DOHH2 (cell line): ENCODE data around the gene SFTPB.

Source experiments
- H3F3A ChIP-seq: fragments of 200-600 bp; sonication (generic), shearing (Covaris generic); 2 replicates; pipeline ENCODE4 v1.6.0; 2016; ENCODE audit warnings: antibody characterized with exemption, mild to moderate bottlenecking; ENCODE audit not compliant: control insufficient read depth, insufficient read depth
- H3K27ac ChIP-seq: fragments of 200-600 bp; sonication (generic); 2 replicates; pipeline ENCODE4 v1.5.1; 2014; ENCODE audit warnings: low read depth, mild to moderate bottlenecking, low read length, moderate library complexity
- H3K27me3 ChIP-seq: fragments of 200-600 bp; sonication (generic); 2 replicates; pipeline ENCODE4 v1.6.1; 2014; ENCODE audit warnings: mild to moderate bottlenecking, low read length, mixed read lengths; ENCODE audit not compliant: control insufficient read depth
- H3K36me3 ChIP-seq: fragments of 200-600 bp; sonication (generic); 2 replicates; pipeline ENCODE4 v1.6.1; 2014; ENCODE audit warnings: mild to moderate bottlenecking, low read length, moderate library complexity, mixed read lengths; ENCODE audit not compliant: control insufficient read depth
- H3K4me1 ChIP-seq: fragments of 200-600 bp; sonication (generic); 2 replicates; pipeline ENCODE4 v1.6.1; 2014; ENCODE audit warnings: mild to moderate bottlenecking, low read length, mixed read lengths; ENCODE audit not compliant: control insufficient read depth
- H3K4me2 ChIP-seq: fragments of 200-600 bp; sonication (generic); 2 replicates; pipeline ENCODE4 v1.6.0; 2014; ENCODE audit warnings: mild to moderate bottlenecking, low read length, moderate library complexity
- H3K4me3 ChIP-seq: fragments of 200-600 bp; sonication (generic); 2 replicates; pipeline ENCODE4 v1.5.1; 2014; ENCODE audit warnings: mild to moderate bottlenecking, low read length, mixed read lengths
- H3K79me2 ChIP-seq: fragments of 200-600 bp; sonication (generic); 2 replicates; pipeline ENCODE4 v1.6.1; 2014; ENCODE audit warnings: mild to moderate bottlenecking, low read length, mixed read lengths; ENCODE audit not compliant: control insufficient read depth
- H3K9me2 ChIP-seq: fragments of 200-600 bp; sonication (generic); replicated peaks from 2 replicates; pipeline ENCODE4 v1.6.1; 2014; ENCODE audit warnings: mild to moderate bottlenecking, low read length, mixed read lengths; ENCODE audit not compliant: control insufficient read depth
- H3K9me3 ChIP-seq: fragments of 200-600 bp; sonication (generic); 2 replicates; pipeline ENCODE4 v1.6.1; 2014; ENCODE audit warnings: antibody characterized with exemption, low read length, mixed read lengths; ENCODE audit not compliant: control insufficient read depth, insufficient read depth
- H4K20me1 ChIP-seq: fragments of 200-600 bp; sonication (generic); 2 replicates; pipeline ENCODE4 v1.6.0; 2014; ENCODE audit warnings: low read depth, mild to moderate bottlenecking, antibody characterized with exemption, low read length, moderate library complexity; ENCODE audit not compliant: control insufficient read depth, insufficient read depth
- CTCF ChIP-seq: fragments of 200-600 bp; sonication (generic); IDR thresholded peaks from one replicate; pipeline ENCODE4 v1.5.1; 2014; ENCODE audit warnings: antibody characterized with exemption, mild to moderate bottlenecking, low read depth, low read length; ENCODE audit not compliant: poor library complexity, severe bottlenecking
- EZH2phosphoT487 ChIP-seq: fragments of 200-600 bp; sonication (generic); IDR thresholded peaks from 2 replicates; pipeline ENCODE4 v1.6.1; 2017; ENCODE audit warnings: borderline replicate concordance, mild to moderate bottlenecking, antibody characterized with exemption, low read length, moderate library complexity, mixed read lengths

SFTPB gene

GRCh38 chr2:85695691-85696668 is 28.0 kb upstream of the SFTPB start:
- no peaks in the 10 kb centered on the region for H3K36me3 ChIP-seq
- no peaks in the 10 kb centered on the region for H3K79me2 ChIP-seq
- TF ChIP-seq CTCF: no peak
- TF ChIP-seq EZH2phosphoT487: no peak
- no peak overlapping the region for H3K4me2 ChIP-seq
- no peaks in the 10 kb centered on the region for H4K20me1 ChIP-seq
- H3F3A ChIP-seq: no peaks in the 10 kb centered on the region
- H3K9me2 ChIP-seq: no peaks in the 10 kb centered on the region
- no peak overlapping the region for H3K4me3 ChIP-seq
- H3K27me3 ChIP-seq: peaks cover 5% of the 10 kb centered on the region; the same call in 1 of the 2 replicates
- no peaks in the 10 kb centered on the region for H3K4me1 ChIP-seq
- H3K27ac ChIP-seq: no peak overlapping the region
- H3K9me3 ChIP-seq: no peaks in the 10 kb centered on the region

GRCh38 chr2:85695121-85695520 is 27.1 kb upstream of the SFTPB start:
- H3K4me1 ChIP-seq: no peaks in the 10 kb centered on the region
- H3F3A ChIP-seq: no peaks in the 10 kb centered on the region
- H3K79me2 ChIP-seq: no peaks in the 10 kb centered on the region
- H3K4me3 ChIP-seq: no peak overlapping the region
- H3K27ac ChIP-seq: no peak overlapping the region
- H3K9me2 ChIP-seq: no peaks in the 10 kb centered on the region
- no peak overlapping the region for H3K4me2 ChIP-seq
- H3K36me3 ChIP-seq: no peaks in the 10 kb centered on the region
- H3K9me3 ChIP-seq: no peaks in the 10 kb centered on the region
- TF ChIP-seq EZH2phosphoT487 (no peak), CTCF (no peak)
- peaks cover 5% of the 10 kb centered on the region; the same call in 1 of the 2 replicates for H3K27me3 ChIP-seq
- H4K20me1 ChIP-seq: no peaks in the 10 kb centered on the region

- H3K27me3 ChIP-seq: peaks cover 5% of the 10 kb centered on the region; the same call in 1 of the 2 replicates
- H3K4me2 ChIP-seq: no peak within 1 kb of the TSS
- no peaks in the 10 kb centered on the region for H3K9me3 ChIP-seq
- H3K36me3 ChIP-seq: no peaks in the 10 kb centered on the region
- no peak within 1 kb of the TSS for H3K27ac ChIP-seq
- H3K4me3 ChIP-seq: no peak within 1 kb of the TSS
- H3K4me1 ChIP-seq: no peaks in the 10 kb centered on the region
- H3K79me2 ChIP-seq: no peaks in the 10 kb centered on the region
- no peaks in the 10 kb centered on the region for H3F3A ChIP-seq
- no peaks in the 10 kb centered on the region for H4K20me1 ChIP-seq
- H3K9me2 ChIP-seq: no peaks in the 10 kb centered on the region
- TF ChIP-seq EZH2phosphoT487 (no peak), CTCF (no peak)
These were observed 26.3 kb upstream of the SFTPB start, which contains the start of gene GNLY for GRCh38 chr2:85694052-85695025. TSS of gene GNLY (plus strand) at chr2:85694358. CDS start at chr2:85694419, 61 bp downstream.
